HL-60 (cell line): ENCODE data around the gene PKD1.

Source experiments
- DNase-seq, 2 experiments: peaks; one replicate each; pipeline ENCODE4 v3.0.0-alpha.2; 2010 to 2020; ENCODE audit warnings: low read depth in 1 of 2, low spot score in 1 of 2
- H3K27ac ChIP-seq: fragments of 250-450 bp; sonication (Bioruptor Pico); replicated peaks from 2 replicates; pipeline ENCODE4 v1.5.1; 2020; ENCODE audit warnings: mild to moderate bottlenecking, moderate library complexity
- H3K27me3 ChIP-seq: fragments of 250-450 bp; sonication (Bioruptor Pico); 2 replicates; pipeline ENCODE4 v1.5.1; 2021; ENCODE audit warnings: mild to moderate bottlenecking, moderate library complexity; ENCODE audit not compliant: insufficient read depth, poor library complexity, severe bottlenecking
- H3K4me3 ChIP-seq: replicated peaks from 2 replicates; pipeline ENCODE4 v1.5.1; 2011; ENCODE audit warnings: mild to moderate bottlenecking, control low read depth, low read length; ENCODE audit not compliant: insufficient read depth
- GABPA ChIP-seq: IDR thresholded peaks from 2 replicates; pipeline ENCODE4 v1.6.1; 2012; ENCODE audit warnings: low read depth
- POLR2AphosphoS5 ChIP-seq: IDR thresholded peaks from 2 replicates; pipeline ENCODE4 v1.6.1; 2012; ENCODE audit warnings: low read depth
- SPI1 ChIP-seq: IDR thresholded peaks from 2 replicates; pipeline ENCODE4 v1.6.1; 2012; ENCODE audit warnings: low read depth, mild to moderate bottlenecking, borderline replicate concordance
- TF ChIP-seq, protein P1 (sequence below): IDR thresholded peaks from 2 replicates; pipeline ENCODE4 v1.6.1; 2012; ENCODE audit warnings: low read depth; ENCODE audit not compliant: insufficient replicate concordance
- TF ChIP-seq, protein P2 (sequence below): IDR thresholded peaks from one replicate; pipeline ENCODE4 v1.5.1; 2011; ENCODE audit warnings: low read length, control low read depth, inconsistent platforms; ENCODE audit not compliant: insufficient read depth

The PKD1 gene

DNA sequence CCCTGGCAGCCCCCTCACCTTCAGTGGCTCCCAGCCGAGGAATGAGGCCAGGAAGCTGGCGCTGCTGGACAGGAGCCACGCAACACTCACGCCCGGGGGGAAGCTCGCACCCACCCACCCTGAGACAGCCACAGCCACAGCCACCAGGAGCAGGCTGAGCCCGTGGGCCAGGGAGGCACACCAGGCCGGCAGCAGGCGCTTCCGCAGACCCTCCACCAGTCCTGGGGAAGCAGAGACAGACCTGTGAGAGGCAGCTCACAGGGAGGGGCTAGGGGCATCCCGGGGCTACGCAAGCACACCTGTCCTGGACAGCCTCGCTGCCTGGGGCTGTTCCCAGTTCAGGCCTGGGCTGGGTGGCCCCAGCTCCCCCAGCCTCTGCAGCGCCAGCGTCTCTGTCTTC lies 41.9 kb downstream of the PKD1 start:
- no peaks in the 10 kb centered on the region for H3K27me3 ChIP-seq
- TF ChIP-seq POLR2AphosphoS5 (no peak), GABPA (no peak), SPI1 (no peak)
- TF ChIP-seq, protein P1, sequence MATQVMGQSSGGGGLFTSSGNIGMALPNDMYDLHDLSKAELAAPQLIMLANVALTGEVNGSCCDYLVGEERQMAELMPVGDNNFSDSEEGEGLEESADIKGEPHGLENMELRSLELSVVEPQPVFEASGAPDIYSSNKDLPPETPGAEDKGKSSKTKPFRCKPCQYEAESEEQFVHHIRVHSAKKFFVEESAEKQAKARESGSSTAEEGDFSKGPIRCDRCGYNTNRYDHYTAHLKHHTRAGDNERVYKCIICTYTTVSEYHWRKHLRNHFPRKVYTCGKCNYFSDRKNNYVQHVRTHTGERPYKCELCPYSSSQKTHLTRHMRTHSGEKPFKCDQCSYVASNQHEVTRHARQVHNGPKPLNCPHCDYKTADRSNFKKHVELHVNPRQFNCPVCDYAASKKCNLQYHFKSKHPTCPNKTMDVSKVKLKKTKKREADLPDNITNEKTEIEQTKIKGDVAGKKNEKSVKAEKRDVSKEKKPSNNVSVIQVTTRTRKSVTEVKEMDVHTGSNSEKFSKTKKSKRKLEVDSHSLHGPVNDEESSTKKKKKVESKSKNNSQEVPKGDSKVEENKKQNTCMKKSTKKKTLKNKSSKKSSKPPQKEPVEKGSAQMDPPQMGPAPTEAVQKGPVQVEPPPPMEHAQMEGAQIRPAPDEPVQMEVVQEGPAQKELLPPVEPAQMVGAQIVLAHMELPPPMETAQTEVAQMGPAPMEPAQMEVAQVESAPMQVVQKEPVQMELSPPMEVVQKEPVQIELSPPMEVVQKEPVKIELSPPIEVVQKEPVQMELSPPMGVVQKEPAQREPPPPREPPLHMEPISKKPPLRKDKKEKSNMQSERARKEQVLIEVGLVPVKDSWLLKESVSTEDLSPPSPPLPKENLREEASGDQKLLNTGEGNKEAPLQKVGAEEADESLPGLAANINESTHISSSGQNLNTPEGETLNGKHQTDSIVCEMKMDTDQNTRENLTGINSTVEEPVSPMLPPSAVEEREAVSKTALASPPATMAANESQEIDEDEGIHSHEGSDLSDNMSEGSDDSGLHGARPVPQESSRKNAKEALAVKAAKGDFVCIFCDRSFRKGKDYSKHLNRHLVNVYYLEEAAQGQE: no peak
- TF ChIP-seq, protein P2, sequence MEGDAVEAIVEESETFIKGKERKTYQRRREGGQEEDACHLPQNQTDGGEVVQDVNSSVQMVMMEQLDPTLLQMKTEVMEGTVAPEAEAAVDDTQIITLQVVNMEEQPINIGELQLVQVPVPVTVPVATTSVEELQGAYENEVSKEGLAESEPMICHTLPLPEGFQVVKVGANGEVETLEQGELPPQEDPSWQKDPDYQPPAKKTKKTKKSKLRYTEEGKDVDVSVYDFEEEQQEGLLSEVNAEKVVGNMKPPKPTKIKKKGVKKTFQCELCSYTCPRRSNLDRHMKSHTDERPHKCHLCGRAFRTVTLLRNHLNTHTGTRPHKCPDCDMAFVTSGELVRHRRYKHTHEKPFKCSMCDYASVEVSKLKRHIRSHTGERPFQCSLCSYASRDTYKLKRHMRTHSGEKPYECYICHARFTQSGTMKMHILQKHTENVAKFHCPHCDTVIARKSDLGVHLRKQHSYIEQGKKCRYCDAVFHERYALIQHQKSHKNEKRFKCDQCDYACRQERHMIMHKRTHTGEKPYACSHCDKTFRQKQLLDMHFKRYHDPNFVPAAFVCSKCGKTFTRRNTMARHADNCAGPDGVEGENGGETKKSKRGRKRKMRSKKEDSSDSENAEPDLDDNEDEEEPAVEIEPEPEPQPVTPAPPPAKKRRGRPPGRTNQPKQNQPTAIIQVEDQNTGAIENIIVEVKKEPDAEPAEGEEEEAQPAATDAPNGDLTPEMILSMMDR: no peak
- H3K27ac ChIP-seq: no peak overlapping the region
- no peak for DNase-seq
- H3K4me3 ChIP-seq: no peak overlapping the region

GRCh38 chr16:2092866-2093265 lies 42.8 kb downstream of the PKD1 start:
- TF ChIP-seq, protein P2: no peak
- TF ChIP-seq, protein P1: no peak
- TF ChIP-seq GABPA (no peak), POLR2AphosphoS5 (no peak), SPI1 (no peak)
- DNase-seq: no peak
- H3K27ac ChIP-seq: no peak overlapping the region
- H3K27me3 ChIP-seq: no peaks in the 10 kb centered on the region
- no peak overlapping the region for H3K4me3 ChIP-seq

DNA sequence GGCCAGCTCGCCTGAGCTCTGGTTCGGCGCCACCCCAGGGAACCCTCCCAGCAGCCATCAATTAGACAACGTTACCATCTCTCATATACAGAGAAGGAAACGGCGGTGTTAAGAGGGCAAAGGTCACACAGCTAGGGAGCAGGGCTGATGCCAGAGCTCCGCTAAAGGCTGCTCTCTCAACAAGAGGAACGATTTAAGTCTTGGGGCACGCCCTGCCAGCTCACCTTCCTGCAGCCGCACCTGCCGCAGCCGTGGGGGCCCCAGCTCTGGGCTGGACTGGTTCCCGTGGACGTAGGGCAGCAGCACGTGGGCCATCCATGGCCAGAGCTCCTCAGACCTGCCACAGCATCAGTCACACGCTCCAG lies 43.5 kb downstream of the PKD1 start:
- no peak for DNase-seq
- no peaks in the 10 kb centered on the region for H3K27me3 ChIP-seq
- TF ChIP-seq, protein P1: no peak
- TF ChIP-seq GABPA (no peak), POLR2AphosphoS5 (no peak), SPI1 (no peak)
- TF ChIP-seq, protein P2: no peak

More for the DNA sequence above, 43.5 kb downstream of the PKD1 start:
- Histone ChIP-seq H3K27ac (no peak overlapping the region), H3K4me3 (no peak overlapping the region)
